ENCODE results near the gene TRIM29.

The TRIM29 gene, protein sequence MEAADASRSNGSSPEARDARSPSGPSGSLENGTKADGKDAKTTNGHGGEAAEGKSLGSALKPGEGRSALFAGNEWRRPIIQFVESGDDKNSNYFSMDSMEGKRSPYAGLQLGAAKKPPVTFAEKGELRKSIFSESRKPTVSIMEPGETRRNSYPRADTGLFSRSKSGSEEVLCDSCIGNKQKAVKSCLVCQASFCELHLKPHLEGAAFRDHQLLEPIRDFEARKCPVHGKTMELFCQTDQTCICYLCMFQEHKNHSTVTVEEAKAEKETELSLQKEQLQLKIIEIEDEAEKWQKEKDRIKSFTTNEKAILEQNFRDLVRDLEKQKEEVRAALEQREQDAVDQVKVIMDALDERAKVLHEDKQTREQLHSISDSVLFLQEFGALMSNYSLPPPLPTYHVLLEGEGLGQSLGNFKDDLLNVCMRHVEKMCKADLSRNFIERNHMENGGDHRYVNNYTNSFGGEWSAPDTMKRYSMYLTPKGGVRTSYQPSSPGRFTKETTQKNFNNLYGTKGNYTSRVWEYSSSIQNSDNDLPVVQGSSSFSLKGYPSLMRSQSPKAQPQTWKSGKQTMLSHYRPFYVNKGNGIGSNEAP

DNA sequence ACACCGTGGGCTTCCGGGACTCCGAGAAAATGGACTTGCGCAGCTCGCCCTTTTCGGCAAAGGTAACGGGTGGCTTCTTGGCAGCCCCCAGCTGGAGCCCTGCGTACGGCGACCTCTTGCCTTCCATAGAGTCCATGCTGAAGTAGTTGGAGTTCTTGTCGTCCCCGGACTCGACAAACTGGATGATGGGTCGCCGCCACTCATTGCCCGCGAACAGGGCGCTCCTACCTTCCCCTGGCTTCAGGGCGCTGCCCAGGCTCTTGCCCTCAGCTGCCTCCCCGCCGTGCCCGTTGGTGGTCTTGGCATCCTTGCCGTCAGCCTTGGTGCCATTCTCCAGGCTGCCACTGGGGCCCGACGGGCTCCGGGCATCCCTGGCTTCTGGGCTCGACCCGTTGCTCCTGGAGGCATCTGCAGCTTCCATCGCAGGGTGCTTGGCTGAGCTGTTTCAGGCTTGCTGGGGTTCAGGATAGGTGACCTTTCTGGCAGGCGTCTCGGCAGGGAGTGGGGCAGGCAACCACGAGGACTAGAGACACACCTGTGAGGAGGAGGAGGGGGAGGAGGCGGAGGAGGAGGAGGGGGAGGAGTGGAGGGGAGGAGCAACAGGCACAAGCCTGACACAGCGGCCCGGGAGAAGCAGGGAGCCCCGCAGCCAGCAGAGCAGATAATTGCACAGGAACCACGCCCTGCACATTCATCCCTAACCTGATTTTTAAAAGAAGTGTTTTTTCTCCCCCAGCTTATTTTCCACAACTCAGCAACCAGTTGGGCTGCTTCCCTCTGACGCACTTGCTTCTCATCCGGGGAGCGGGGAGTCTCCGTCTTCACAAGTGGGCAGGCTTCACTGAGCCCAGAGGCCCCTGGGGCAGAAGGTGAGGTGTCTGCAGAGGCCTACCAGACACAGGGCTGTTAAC is at the start of gene TRIM29:
Gene TRIM29 (minus strand): TSS at position 503 of the 911 bp plus-strand sequence. CDS start 82 bp downstream, at position 421.
- Mint-ChIP-seq H3K36me3 (no peaks in the 10 kb centered on the region), H3K4me1 (no peaks in the 10 kb centered on the region), H3K4me3 (no peak within 1 kb of the TSS), H3K9me3 (no peaks in the 10 kb centered on the region), H3K27me3 (peaks cover 22% of the 10 kb centered on the region), H3K27ac (no peak within 1 kb of the TSS)
- CTCF ChIA-PET, result no interaction called here
- no peak for DNase-seq

DNA sequence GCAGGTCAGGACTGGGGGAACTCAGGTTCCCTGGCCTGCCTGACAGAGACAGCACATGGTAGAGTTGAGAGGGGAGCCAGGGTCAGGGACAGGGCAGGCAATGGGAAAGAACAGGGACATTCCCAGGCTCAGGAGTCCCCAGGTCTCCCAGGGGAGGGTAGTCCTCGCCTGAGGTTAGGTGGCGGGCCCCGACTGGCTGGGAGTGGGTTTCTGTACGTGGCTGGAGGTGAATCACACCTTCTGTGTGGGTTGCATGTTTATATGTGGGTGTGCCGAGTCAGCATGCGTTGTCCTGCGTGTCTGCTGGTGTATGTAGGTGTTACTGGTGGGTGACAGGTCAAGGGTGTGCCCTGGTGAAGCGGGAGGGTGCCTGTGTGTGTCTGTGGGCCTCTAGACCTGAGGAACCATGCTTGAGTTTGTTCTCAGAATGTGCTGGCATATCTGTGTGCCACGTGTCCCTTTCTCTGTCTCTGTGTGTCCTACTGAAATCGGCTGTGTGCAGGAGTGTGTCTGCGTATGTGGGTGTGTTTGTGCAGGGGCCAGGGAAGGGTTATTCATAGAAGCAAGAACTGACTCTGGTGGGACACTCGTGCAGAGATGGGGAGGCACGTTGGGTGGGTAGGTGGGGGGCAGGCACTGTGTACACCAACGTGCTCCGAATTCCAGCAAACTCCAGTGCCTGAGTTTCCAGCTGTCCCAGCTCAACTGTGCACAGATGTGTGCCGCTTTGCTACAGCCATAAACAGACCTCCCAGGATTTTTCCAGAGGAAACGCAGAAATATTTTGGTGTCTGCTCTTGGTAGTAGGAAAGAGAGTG is 49.1 kb upstream of the TRIM29 start:
- Mint-ChIP-seq H3K36me3 (no peaks in the 10 kb centered on the region), H3K27ac (no peak overlapping the region), H3K9me3 (no peaks in the 10 kb centered on the region), H3K27me3 (peaks cover 50% of the 10 kb centered on the region), H3K4me1 (no peaks in the 10 kb centered on the region), H3K4me3 (no peak overlapping the region)
- no peak for DNase-seq
- CTCF ChIA-PET, result no interaction called here

DNA sequence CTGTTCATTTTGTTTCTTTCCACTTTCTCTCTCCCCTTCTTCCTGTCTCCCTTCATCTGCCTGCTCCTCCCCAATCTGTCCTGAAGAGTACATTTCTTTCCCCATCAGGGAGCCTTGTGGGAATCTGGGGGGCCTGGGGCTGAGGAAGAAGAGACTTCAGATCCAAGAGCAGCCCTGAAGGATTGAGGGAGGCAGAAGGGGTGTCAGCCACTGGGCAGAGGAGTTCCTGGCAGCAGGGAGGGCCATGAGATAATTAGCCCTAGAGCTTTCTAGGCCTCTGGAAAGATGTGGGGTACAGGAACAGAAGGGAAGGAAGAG is 48.5 kb upstream of the TRIM29 start:
- no peak for DNase-seq
- CTCF ChIA-PET, result no interaction called here
- Mint-ChIP-seq H3K9me3 (no peaks in the 10 kb centered on the region), H3K4me3 (no peak overlapping the region), H3K36me3 (no peaks in the 10 kb centered on the region), H3K4me1 (no peaks in the 10 kb centered on the region), H3K27me3 (peaks cover 50% of the 10 kb centered on the region), H3K27ac (no peak overlapping the region)

DNA sequence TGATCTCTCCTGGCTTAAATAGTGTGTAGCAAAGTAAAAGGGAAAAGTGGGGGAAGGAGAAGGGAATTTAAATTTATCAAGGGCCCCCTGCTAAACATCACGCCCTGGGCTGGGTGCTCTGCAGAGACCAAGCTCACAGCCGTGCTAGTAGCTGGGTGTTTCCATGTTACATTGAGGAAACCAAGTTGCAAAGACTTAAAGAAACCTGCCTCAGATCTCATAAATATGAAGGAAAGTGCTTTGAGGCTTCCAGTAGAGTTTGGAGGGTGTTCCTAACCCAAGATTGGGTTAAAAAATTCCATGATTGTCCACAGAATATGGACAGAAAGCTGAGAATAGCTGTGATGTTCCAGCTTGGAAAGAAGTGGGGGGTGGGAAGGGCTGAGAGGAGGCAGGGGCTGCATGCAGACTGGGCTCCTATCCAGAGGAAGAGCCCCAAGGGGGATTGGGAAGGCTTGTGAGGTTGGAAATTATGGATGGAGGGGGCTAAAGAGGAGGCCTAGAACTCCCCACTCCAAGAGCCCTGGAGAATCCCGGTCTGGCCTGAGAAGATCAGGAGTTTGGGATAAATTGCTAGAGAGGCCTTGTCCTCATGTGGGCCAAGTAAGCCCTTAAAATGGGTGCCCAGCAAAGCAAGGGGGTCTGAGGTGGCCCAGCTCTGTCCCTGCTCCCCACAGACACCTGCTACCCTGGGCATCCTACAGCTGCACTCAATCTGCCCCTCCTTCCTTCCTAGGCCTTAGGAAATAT is 48.0 kb upstream of the TRIM29 start:
- H3K4me3 Mint-ChIP-seq, result no peak overlapping the region
- H3K36me3 Mint-ChIP-seq, result no peaks in the 10 kb centered on the region
- H3K27ac Mint-ChIP-seq, result no peak overlapping the region
- no peak for DNase-seq
- H3K9me3 Mint-ChIP-seq, result no peaks in the 10 kb centered on the region
- CTCF ChIA-PET, result interaction anchor here (1.0 kb wide), 1 partner anchor 14 kb away, joined by 3 read pairs; no protein-coding TSS in a partner anchor
- no peaks in the 10 kb centered on the region for H3K4me1 Mint-ChIP-seq
- H3K27me3 Mint-ChIP-seq, result peaks cover 51% of the 10 kb centered on the region

DNA sequence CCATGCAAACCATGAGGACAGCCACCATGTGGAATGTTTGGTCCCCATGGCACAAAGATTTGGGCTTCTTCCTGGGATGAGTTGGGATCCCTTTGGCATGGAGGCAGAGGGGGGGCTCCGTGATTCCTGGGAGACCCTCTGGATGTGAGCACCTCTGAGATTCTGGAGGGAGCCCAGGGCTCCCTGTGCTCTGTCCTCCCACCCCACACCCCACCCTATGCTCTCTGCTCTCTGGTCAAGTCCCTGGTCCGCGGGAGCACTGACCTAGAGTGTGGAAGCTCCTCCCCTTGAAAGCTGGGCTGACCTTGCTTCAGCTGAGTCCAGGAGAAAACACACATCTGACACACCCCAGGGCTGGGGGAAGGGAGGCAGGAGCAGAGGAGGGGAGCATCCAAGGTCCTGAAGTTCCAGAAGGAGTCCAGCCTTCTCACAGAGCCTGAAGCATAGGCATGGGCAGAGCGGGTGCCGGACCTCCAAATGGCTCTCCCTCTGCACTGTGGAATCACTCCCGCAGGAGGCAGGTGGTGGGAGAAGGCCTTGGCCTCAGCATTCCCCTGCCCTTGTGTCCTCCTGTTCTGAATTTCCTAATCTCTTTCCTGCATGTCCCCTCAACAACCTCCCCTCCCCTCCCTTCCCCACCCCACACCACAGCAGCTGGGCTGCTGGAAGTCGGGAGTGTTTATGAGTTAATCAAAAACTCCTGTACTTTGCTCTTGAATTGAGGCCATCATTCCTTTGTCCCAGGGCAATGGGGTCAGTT is 47.2 kb upstream of the TRIM29 start:
- CTCF ChIA-PET, result interaction anchor here (1.0 kb wide), 1 partner anchor 14 kb away, joined by 3 read pairs; no protein-coding TSS in a partner anchor
- Mint-ChIP-seq H3K27me3 (peaks cover 54% of the 10 kb centered on the region), H3K4me1 (no peaks in the 10 kb centered on the region), H3K4me3 (no peak overlapping the region), H3K36me3 (no peaks in the 10 kb centered on the region), H3K9me3 (no peaks in the 10 kb centered on the region), H3K27ac (no peak overlapping the region)
- no peak for DNase-seq

DNA sequence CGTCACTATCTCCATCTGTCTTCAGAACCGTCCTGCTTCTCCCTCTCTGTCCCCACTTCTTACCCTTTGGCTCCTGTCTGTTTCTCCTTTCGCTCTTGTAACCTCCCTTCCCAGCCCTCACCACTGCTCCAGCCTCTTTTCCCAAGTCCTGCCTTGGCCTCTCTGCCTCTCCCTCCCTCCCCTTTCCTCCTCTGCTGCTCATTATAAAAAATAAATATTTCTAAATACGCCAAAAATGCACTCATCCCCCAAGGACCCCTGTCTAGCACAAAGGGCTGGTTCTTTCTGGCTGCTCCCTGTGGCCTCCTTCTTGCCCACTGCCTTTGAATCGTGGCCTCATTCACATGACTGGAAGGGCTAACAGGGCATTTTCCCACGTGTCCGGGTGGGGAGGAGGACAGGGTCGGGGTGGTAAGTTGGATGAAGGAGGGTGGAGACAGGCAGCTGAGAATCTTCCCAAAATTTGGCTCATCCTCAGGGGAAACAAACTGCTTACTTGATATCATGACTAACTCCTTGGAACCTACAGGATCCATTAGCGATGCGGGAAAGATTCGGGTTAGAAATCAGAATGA is 46.5 kb upstream of the TRIM29 start:
- no peak overlapping the region for H3K27ac Mint-ChIP-seq
- DNase-seq, result no peak
- no peaks in the 10 kb centered on the region for H3K9me3 Mint-ChIP-seq
- no peaks in the 10 kb centered on the region for H3K36me3 Mint-ChIP-seq
- CTCF ChIA-PET, result no interaction called here
- H3K4me1 Mint-ChIP-seq, result no peaks in the 10 kb centered on the region
- peaks cover 51% of the 10 kb centered on the region for H3K27me3 Mint-ChIP-seq
- H3K4me3 Mint-ChIP-seq, result no peak overlapping the region

DNA sequence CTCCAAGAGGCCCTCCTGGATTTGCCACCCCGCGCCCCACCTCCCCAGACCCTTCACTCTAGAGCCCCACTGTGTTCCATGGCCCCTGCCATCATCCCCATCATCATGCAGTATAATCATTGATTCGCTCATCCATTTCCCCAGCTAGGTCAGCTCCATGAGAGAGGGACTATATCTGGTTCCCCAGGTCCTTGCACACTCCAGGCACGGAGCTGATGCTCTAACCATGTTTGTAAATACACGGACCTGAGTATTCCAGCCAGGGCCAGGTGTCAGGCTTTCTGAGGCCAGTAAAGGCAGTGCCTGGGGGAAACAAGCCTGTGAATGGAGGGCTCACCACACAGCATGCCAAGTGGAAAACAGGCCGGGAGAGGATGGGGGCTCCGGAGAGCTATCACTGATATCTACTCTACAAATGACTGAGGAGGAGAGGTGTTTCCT is 45.8 kb upstream of the TRIM29 start:
- no peak for DNase-seq
- H3K27ac Mint-ChIP-seq, result no peak overlapping the region
- no peaks in the 10 kb centered on the region for H3K36me3 Mint-ChIP-seq
- H3K4me1 Mint-ChIP-seq, result no peaks in the 10 kb centered on the region
- CTCF ChIA-PET, result no interaction called here
- H3K4me3 Mint-ChIP-seq, result no peak overlapping the region
- H3K27me3 Mint-ChIP-seq, result peaks cover 50% of the 10 kb centered on the region
- no peaks in the 10 kb centered on the region for H3K9me3 Mint-ChIP-seq

DNA sequence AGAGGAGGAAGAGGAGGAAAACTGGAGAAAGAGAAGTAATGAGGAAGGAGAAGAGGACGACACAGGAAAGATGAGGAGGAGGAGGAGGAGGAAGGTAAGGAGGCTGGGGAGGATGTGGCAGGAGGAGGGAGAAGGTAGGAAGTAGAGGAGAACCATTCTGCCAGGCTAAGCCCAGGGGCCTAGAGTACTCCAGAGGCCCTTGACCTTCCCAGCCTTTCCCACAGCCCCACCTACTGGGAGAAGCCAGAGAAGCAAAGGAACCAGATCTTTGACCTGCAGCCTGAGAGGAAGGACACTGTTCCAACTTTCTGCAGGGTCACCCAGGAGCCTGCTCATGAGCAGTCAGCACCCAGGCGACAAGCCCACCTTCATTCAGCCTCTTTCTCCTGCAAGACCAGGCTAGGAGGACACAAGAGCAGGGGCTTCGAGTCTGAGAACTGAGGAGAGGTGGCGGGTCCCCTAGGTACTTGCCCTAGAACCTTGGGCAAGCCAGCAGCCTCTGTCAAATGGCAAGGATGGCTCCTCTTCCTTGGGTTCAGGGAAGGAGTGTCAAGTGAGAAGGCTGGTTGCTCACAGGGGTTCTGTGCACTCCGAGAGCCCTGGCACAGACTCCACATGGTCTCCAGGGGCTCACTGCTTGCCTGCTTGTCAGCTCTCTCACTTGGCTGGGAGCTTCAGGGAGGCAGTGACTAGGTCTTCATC is 45.0 kb upstream of the TRIM29 start:
- DNase-seq, result no peak
- peaks cover 42% of the 10 kb centered on the region for H3K27me3 Mint-ChIP-seq
- CTCF ChIA-PET, result no interaction called here
- no peaks in the 10 kb centered on the region for H3K36me3 Mint-ChIP-seq
- no peaks in the 10 kb centered on the region for H3K4me1 Mint-ChIP-seq
- no peaks in the 10 kb centered on the region for H3K9me3 Mint-ChIP-seq
- H3K27ac Mint-ChIP-seq, result no peak overlapping the region
- H3K4me3 Mint-ChIP-seq, result no peak overlapping the region

DNA sequence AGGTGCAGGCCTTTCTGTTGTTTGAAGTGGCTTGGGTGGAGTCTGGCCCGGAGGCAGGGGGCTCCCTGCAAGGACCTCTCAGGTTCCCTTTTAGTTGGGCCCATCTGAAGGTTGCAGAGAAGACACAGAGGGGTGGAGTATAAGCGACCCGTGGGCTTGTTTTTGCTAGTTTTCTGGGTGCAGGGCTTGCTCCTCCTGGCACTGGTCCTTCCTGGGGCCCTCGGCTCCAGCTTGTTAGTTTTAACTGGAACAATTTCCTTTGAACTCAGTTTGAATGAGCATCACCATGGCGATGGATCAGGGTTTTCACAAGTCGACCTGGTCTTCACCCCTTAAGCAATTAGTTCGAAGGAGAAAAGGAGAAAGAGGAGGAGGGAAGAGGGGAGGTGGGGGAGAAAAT is 44.5 kb upstream of the TRIM29 start:
- CTCF ChIA-PET, result no interaction called here
- Mint-ChIP-seq H3K27ac (no peak overlapping the region), H3K9me3 (no peaks in the 10 kb centered on the region), H3K27me3 (peaks cover 40% of the 10 kb centered on the region), H3K36me3 (no peaks in the 10 kb centered on the region), H3K4me1 (no peaks in the 10 kb centered on the region), H3K4me3 (no peak overlapping the region)
- DNase-seq, result no peak

DNA sequence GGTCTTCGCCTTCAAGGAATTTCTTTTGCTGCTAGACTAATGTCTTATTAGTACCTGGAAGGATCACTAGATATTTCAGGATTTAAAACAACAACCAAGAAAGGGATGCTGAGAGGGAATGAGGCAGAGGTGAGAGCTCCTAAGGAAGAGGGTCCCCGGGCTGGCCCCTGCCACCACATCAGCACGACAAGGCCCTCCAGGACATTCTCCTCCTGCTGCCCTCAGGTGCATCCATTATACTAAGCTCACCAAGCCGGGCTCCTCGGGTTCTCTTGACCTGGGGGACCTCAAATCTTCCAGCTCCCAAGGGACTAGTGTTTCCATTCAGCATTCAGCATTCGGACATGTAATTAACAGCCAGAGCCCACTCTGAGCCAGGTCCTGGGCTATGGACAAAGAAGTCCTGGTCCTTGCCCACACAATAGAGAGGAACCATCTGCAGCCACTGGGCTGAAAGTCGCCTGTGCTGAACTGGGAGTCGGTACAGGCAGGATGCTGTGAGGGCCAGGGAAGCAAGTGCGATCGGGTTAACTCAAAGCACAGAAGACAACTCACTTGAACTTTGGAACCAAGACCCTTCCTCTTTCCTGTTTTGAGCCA is 43.6 kb upstream of the TRIM29 start:
- DNase-seq, result no peak
- CTCF ChIA-PET, result interaction anchor here (1.0 kb wide), 1 partner anchor 47 kb away, joined by 3 read pairs; no protein-coding TSS in a partner anchor
- Mint-ChIP-seq H3K27me3 (peaks cover 31% of the 10 kb centered on the region), H3K9me3 (no peaks in the 10 kb centered on the region), H3K4me3 (no peak overlapping the region), H3K4me1 (no peaks in the 10 kb centered on the region), H3K36me3 (no peaks in the 10 kb centered on the region), H3K27ac (no peak overlapping the region)

DNA sequence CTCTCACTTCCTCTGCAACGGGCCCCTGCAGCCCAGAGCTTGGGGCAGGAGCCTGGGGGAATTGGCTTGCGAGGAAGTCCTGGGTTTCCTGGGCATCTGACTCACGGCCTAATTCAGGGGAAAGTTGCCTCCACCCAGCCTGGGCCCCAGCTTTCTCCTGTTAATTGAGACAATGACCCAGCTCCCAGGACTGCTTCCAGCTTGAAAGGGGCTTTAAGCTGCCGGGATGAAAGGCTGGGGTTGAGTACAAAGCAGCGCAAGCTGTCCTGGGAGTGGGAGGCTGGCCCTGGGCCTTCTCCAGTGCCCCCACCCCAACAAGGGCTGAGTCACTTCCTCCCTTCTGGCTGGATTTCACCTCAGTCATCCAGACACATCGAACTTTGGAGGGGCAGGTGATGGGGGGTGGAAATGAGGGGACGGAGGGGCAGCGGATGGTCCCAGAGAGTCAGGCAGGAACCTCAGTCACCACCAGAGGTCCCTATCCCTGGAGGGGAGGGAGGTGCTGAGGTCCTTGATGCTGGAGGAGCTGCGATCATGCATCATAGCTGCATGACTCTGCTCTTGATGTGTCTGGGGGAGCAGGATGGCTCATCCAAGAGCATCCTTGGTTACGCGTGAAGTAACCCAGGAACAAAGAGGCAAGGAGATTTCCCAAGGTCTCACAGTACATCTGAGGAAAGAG is 42.8 kb upstream of the TRIM29 start:
- H3K9me3 Mint-ChIP-seq, result no peaks in the 10 kb centered on the region
- no peak for DNase-seq
- no peak overlapping the region for H3K4me3 Mint-ChIP-seq
- no peaks in the 10 kb centered on the region for H3K36me3 Mint-ChIP-seq
- H3K4me1 Mint-ChIP-seq, result no peaks in the 10 kb centered on the region
- no peak overlapping the region for H3K27ac Mint-ChIP-seq
- peaks cover 26% of the 10 kb centered on the region for H3K27me3 Mint-ChIP-seq
- CTCF ChIA-PET, result interaction anchor here (0.6 to 1.0 kb wide), 2 partner anchors 48 to 123 kb away, joined by 3 read pairs; no protein-coding TSS in a partner anchor
